Spleen (tissue), 11 donors: ENCODE results near the gene ENGASE. TPM values are rescaled to one million over a fixed set of nuclear protein-coding genes. Genes with fewer than 3 reads are reported as not detected.

Source experiments
- DNase-seq: peaks from one replicate; pipeline ENCODE4 v3.0.0-alpha.2; 2020
- H3K27ac ChIP-seq, 8 donors: fragments of 200-600 bp; sonication (generic) in 7 of 8; 1 replicate in 4 of 8; 2 replicates in 4 of 8; pipeline versions ENCODE4 v1.5.0 to v1.8.0; 2016 to 2021; ENCODE audit warnings: inconsistent platforms in 4 of 8, mild to moderate bottlenecking in 4 of 8, moderate library complexity in 1 of 8
- H3K27me3 ChIP-seq, 7 donors: fragments of 200-600 bp; sonication (generic) in 6 of 7; replicated peaks in 1 of 7; 1 replicate in 4 of 7; 2 replicates in 3 of 7; pipeline versions ENCODE4 v1.5.0 to v1.8.0; 2016 to 2021; ENCODE audit warnings: inconsistent platforms in 3 of 7, mild to moderate bottlenecking in 1 of 7
- H3K36me3 ChIP-seq, 6 donors: fragments of 200-600 bp; sonication (generic) in 5 of 6; 1 replicate in 4 of 6; 2 replicates in 2 of 6; pipeline versions ENCODE4 v1.5.0 to v1.8.0; 2016 to 2021; ENCODE audit warnings: inconsistent platforms in 2 of 6
- H3K4me1 ChIP-seq, 6 donors: fragments of 200-600 bp; sonication (generic) in 5 of 6; 1 replicate in 3 of 6; 2 replicates in 3 of 6; pipeline versions ENCODE4 v1.5.0 to v1.8.0; 2016 to 2021; ENCODE audit warnings: inconsistent platforms in 3 of 6
- H3K4me3 ChIP-seq, 8 donors: fragments of 200-600 bp; sonication (generic) in 7 of 8; 1 replicate in 4 of 8; 2 replicates in 4 of 8; pipeline versions ENCODE4 v1.5.0 to v1.8.0; 2016 to 2021; ENCODE audit warnings: inconsistent platforms in 4 of 8, mild to moderate bottlenecking in 4 of 8, moderate library complexity in 2 of 8
- H3K9me3 ChIP-seq, 8 donors: fragments of 200-600 bp; sonication (generic) in 7 of 8; 1 replicate in 4 of 8; 2 replicates in 4 of 8; pipeline versions ENCODE4 v1.5.0 to v1.8.0; 2016 to 2021; ENCODE audit warnings: inconsistent platforms in 4 of 8
- CTCF ChIP-seq, 11 experiments: fragments of 200-600 bp in 7 of 11; fragments of 450-650 bp in 4 of 11; sonication (generic) in 4 of 11; IDR thresholded peaks in 8 of 11; conservative IDR thresholded peaks in 3 of 11; 1 replicate in 7 of 11; 2 replicates in 4 of 11; pipeline versions ENCODE4 v1.4.0 to v1.8.0; 2016 to 2021; ENCODE audit warnings: antibody characterized with exemption in 11 of 11, inconsistent platforms in 4 of 11, mild to moderate bottlenecking in 1 of 11
- POLR2A ChIP-seq, 3 donors: fragments of 450-650 bp; IDR thresholded peaks; one replicate each; pipeline ENCODE4 v1.5.1; 2017; ENCODE audit warnings: antibody characterized with exemption in 3 of 3, mild to moderate bottlenecking in 1 of 3
- POLR2AphosphoS5 ChIP-seq, 3 donors: sonication (generic); formaldehyde crosslinking; IDR thresholded peaks; one replicate each; pipeline ENCODE4 v1.5.1; 2017; ENCODE audit warnings: antibody characterized with exemption in 3 of 3
- WGBS, 5 donors: extraction: QIAGEN DNeasy Blood & Tissue Kit in 3 of 5; methylation state at CpG; one replicate each; pipeline versions ENCODE4 v1.1.5 to v1.1.7; 2013 to 2018; 5-methylcytosine and 5-hydroxymethylcytosine counted together
- intact Hi-C: fragments of 100-400 bp; cut with DNase I; formaldehyde crosslinking; loops from one replicate; pipeline ENCODE4 v1.15.0; 2023; ENCODE audit warnings: low total_unique reads
- polyA plus RNA-seq, 3 donors: library from polyadenylated mRNA; stranded (reverse); fragments of 200-250 nt; gene quantifications; one replicate each; pipeline ENCODE4 v1.2.1, GENCODE V29; 2013
- total RNA-seq, 7 donors: library from RNA; depleted of rRNA in 3 of 7; stranded (reverse); fragments of >200 nt in 3 of 7; fragmentation: NEBNext Ultra II Directional in 4 of 7; extraction: Animal tissue kit (Norgen Biotek cat#: 25700) in 4 of 7; gene quantifications; one replicate each; pipeline versions ENCODE4 v1.1.0 to v1.2.1, GENCODE V29; 2016 to 2021
- donor health status: healthy with polysubstance abuse.
- donor health status: DM: no; HTN: no; CAD: no; lungs with moderate emphysema.
- donor health status: DM: no; HTN: no; CAD: no.
- donor health status: Bipolar disorder and iron deficiency.
- donor health status: healthy.
- donor health status: DM: no; HTN: no; CAD: no.
- donor health status: DM: yes; HTN: yes; CAD: no.

ENGASE gene
- total and polyA plus RNA-seq, 10 donors: 25.0 to 148 (median 93.2) TPM

GRCh38 chr17:79081571-79082276 is 7.1 kb downstream of the ENGASE start:
- Histone ChIP-seq H3K27ac (no peak overlapping the region), H3K4me1 (peaks cover 0 to 36% (median 13%) of the 10 kb centered on the region in 6 donors), H3K4me3 (no peak overlapping the region), H3K9me3 (no peaks in the 10 kb centered on the region), H3K36me3 (peaks cover 0 to 97% (median 91%) of the 10 kb centered on the region in 6 donors), H3K27me3 (no peaks in the 10 kb centered on the region)
- intact Hi-C loops: no loop called here
- TF ChIP-seq POLR2A (IDR thresholded peaks at IDR 0.05) (no peak), POLR2AphosphoS5 (IDR thresholded peaks at IDR 0.05) (no peak), CTCF (IDR thresholded peaks at IDR 0.05 in 8 of 11, conservative IDR thresholded peaks at IDR 0.05 in 3 of 11) (no peak)
- DNase-seq: peak; percentile 58
- 77 to 87% (median 83%) methylated on average over 20 of the region's 20 CpGs for WGBS, 5 donors

GRCh38 chr17:79082311-79083190 is 7.9 kb downstream of the ENGASE start:
- DNase-seq: peak; percentile 85
- 63 to 75% (median 70%) methylated on average over 36 to 41 of the region's 41 CpGs for WGBS, 5 donors
- Histone ChIP-seq H3K4me3 (no peak overlapping the region), H3K36me3 (peaks cover 0 to 100% (median 95%) of the 10 kb centered on the region in 6 donors), H3K27ac (no peak overlapping the region), H3K27me3 (no peaks in the 10 kb centered on the region), H3K4me1 (peaks cover 0 to 34% (median 7%) of the 10 kb centered on the region in 6 donors), H3K9me3 (no peaks in the 10 kb centered on the region)
- TF ChIP-seq POLR2A (IDR thresholded peaks at IDR 0.05) (no peak), POLR2AphosphoS5 (IDR thresholded peaks at IDR 0.05) (peak in 2 of 3 donors; percentile 50 to 71), CTCF (IDR thresholded peaks at IDR 0.05 in 8 of 11, conservative IDR thresholded peaks at IDR 0.05 in 3 of 11) (peak; percentile 43 to 89 (median 81))
- intact Hi-C loops: no loop called here

GRCh38 chr17:79083191-79083971 is 8.8 kb downstream of the ENGASE start:
- peak; percentile 70 for DNase-seq

More at GRCh38 chr17:79083191-79083971, 8.8 kb downstream of the ENGASE start:
- Histone ChIP-seq H3K4me1 (peaks cover 0 to 31% (median 8%) of the 10 kb centered on the region in 6 donors), H3K27me3 (no peaks in the 10 kb centered on the region), H3K27ac (no peak overlapping the region), H3K36me3 (peaks cover 0 to 100% (median 88%) of the 10 kb centered on the region in 6 donors), H3K4me3 (no peak overlapping the region), H3K9me3 (no peaks in the 10 kb centered on the region)
- intact Hi-C loops: no loop called here
- 81 to 89% (median 85%) methylated on average over 25 to 28 of the region's 28 CpGs for WGBS, 5 donors
- TF ChIP-seq CTCF (IDR thresholded peaks at IDR 0.05 in 8 of 11, conservative IDR thresholded peaks at IDR 0.05 in 3 of 11) (no peak), POLR2AphosphoS5 (IDR thresholded peaks at IDR 0.05) (no peak), POLR2A (IDR thresholded peaks at IDR 0.05) (no peak)
